Activated CD8-positive, alpha-beta memory T cell treated with anti-CD3 and anti-CD28 coated beads, Interleukin-2, amount 50 U/mL, for 1 hour (primary cell): ENCODE results near the gene PRKAG3.

Experiments
- DNase-seq: peaks from one replicate; pipeline ENCODE4 v3.0.0-alpha.2; 2020; ENCODE audit errors: extremely low read depth

PRKAG3 gene

GRCh38 chr2:218814540-218815243 is 16.9 kb downstream of the PRKAG3 start:
- DNase-seq, result no peak

DNA sequence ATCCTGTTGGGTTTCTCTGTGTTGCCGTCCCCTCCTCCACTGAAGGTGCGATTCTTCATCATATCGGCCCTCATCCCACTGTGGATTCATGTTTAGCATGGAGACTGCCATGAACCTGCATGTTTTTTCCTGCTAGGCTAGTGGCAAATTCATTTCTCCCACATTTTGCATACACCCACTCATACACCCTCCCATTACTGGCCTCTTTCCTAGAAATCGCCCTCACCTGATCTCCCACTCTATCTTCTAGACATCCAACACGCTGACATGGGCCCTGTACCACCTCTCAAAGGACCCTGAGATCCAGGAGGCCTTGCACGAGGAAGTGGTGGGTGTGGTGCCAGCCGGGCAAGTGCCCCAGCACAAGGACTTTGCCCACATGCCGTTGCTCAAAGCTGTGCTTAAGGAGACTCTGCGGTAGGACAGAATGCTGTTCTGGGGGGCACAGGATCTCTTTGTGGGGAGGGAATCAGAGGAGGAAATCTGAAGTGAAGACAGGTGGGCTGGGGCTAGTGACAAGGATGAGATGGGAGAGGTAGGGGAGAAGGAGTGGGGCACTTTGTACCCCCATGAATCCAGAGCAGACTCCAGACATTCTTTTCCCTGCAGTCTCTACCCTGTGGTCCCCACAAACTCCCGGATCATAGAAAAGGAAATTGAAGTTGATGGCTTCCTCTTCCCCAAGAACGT is 17.7 kb downstream of the PRKAG3 start:
- no peak for DNase-seq

DNA sequence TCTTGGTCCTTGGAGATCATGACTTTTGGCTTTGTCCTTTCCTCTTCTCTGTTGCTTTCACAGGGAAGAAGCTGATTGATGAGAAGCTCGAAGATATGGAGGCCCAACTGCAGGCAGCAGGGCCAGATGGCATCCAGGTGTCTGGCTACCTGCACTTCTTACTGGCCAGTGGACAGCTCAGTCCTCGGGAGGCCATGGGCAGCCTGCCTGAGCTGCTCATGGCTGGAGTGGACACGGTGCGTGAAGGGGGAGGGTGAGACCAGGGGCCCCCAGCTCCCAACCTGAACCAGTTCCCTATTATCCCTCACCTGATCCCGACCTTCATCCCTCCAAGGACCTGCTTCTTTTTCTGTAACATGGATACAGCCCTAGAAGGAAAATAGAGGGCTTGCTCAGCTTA is 18.7 kb downstream of the PRKAG3 start:
- no peak for DNase-seq

DNA sequence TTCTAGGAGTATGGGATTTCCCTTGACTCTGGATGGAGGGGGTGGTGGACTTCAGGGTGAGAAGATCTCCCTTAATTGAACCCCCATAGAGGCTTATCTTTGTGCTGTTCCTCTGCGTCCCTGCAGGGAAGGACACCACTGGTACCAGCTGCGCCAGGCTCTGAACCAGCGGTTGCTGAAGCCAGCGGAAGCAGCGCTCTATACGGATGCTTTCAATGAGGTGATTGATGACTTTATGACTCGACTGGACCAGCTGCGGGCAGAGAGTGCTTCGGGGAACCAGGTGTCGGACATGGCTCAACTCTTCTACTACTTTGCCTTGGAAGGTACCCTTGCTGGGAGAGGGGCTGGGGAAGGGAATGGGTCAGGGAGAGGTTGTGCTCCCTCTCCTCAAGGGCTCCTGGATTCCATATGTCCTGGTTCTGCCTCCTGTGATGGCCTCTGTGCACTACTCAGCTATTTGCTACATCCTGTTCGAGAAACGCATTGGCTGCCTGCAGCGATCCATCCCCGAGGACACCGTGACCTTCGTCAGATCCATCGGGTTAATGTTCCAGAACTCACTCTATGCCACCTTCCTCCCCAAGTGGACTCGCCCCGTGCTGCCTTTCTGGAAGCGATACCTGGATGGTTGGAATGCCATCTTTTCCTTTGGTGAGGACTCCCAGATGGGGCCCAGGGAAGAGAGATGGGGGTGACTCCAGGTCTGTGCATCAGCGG is 19.3 kb downstream of the PRKAG3 start:
- DNase-seq, result no peak

- DNase-seq, result no peak
These were observed 20.2 kb downstream of the PRKAG3 start for GRCh38 chr2:218811382-218811781.

DNA sequence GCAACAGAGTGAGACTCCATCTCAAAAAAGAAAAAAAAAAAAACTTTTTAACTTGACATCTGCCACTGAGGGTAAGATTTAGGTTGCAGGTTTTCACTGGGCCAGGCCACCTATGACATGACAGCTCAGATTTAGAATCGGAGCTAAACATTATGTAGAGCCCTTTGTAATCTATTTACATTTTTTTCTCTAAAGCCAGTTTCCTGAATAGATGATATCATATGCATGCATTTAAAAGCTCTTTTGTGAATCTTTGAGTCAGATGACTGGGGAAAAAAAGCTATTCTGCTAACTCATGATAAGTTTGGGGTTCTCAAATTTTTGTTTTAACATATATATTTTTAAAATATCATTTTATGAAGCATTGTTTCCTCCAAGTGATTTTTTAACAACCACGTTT is 21.3 kb downstream of the PRKAG3 start:
- DNase-seq, result no peak

DNA sequence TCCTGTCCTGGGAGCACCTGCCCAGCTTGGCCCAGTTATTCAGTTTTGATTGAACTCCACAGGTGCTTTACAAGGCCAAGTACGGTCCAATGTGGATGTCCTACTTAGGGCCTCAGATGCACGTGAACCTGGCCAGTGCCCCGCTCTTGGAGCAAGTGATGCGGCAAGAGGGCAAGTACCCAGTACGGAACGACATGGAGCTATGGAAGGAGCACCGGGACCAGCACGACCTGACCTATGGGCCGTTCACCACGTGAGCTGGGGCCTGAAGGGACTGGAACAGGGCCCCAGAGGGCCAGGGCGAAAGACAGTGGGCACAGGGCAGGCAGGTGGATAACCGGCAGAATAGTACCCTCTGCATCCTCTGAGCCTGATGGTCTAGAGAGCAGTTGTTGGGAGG is 22.1 kb downstream of the PRKAG3 start:
- no peak for DNase-seq

GRCh38 chr2:218807626-218808025 is 24.0 kb downstream of the PRKAG3 start:
- no peak for DNase-seq

DNA sequence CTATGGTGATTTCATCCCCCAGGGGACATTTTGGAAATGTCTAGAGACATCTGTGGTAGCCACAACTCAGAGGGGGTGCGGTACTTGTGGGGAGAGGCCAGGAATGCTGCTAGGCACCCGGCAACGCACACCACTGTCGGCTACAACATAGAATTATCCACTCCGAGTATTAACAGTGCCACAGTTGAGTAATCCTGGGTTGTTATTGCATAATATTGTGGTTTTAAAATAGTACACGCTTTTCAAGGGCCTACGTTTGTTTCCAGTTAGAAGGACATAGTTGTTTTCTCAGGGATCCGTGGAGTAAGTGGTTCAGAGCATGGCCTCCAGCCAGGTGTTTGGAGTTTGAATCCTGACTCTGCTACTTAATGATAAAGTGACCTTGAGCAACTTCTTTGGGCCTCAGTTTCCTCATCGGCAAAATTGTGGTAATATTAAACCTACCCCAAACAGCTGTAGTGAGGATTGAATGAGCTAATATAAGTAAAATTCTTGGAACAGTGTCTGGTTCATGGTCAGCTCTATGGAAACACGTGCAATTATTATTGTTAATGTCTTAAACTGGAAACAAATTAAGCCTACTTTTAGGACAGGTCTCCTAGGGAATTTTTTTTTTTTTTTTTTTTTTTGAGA is 25.1 kb downstream of the PRKAG3 start:
- no peak for DNase-seq

DNA sequence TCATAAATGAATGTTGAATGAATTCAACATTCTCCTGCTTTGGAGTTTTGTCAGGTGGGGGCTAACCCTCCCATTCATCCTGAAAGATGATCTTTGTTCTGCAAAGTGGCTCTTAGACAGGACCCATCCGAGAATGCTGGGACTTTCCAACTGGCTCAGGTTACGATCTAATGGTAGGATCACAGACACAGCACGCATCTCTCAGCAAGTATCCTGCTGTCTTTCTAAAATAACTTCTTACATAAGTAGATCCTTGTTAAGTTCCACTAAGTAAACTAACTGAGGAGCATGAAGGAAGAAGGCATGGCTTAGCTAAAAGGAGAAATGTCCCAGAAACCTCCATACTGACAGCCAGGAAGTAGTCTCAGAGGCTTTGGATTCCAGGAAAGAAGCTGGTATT is 26.0 kb downstream of the PRKAG3 start:
- DNase-seq, result no peak

DNA sequence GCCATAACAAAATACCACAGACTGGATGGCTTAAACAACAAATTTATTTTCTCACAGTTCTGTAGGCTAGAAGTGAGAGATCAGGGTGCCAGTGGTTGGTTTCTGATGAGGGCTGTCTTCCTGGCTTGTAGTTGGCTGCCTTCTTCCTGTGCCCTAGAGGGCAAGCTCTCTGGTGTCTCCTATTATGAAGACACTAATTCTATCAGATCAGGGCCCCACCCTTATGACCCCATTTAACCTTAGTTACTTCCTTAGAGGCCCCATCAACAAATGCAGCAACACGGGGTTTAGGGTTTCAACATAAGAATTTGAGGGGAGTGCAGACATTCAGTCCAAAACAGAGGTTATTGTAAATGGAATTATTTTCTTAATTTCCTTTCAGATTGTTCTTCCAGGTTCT is 26.8 kb downstream of the PRKAG3 start:
- DNase-seq, result no peak

GRCh38 chr2:218802386-218802994 is 29.1 kb downstream of the PRKAG3 start:
- DNase-seq, result no peak

- no peak for DNase-seq
These were observed 31.6 kb downstream of the PRKAG3 start for GRCh38 chr2:218799990-218800389.

GRCh38 chr2:218798767-218799504 is 32.7 kb downstream of the PRKAG3 start:
- DNase-seq, result no peak

DNA sequence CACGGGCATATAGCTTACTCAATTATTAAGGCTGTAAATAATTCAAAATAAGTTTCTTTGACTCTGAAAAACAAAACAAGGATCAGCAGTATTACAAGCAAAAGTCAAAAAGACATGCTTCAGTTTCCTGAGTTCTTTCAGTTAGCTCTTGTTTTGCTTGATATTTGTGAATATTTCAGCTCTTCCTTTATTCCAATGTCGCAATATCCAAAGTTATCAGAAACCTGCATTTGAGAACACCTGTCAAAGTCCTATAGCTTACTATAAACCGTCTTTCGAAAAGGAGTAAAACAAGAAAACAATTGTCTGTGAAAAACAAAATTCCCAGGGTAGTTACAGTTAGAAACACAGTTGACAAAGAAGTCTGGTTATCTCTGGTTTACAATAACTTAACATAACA is 34.9 kb downstream of the PRKAG3 start:
- DNase-seq, result no peak

DNA sequence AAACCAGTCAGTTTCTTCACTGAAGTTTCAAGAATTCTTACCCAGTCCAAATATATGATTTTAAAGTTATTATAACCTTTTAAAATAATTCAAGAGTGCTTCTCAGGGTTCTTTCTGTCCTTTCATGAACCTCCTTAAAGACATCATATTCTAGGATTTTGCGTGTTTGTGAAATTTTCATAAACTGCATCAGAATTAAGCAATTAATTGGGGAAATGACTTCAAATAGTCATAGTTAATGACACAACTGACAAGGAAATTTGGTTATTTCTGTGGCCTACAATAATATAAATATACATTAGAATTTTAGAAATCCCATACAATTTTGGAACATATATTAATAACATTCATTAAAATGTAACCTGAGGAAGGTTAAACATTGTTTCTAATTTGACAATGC is 39.2 kb downstream of the PRKAG3 start:
- DNase-seq, result no peak

DNA sequence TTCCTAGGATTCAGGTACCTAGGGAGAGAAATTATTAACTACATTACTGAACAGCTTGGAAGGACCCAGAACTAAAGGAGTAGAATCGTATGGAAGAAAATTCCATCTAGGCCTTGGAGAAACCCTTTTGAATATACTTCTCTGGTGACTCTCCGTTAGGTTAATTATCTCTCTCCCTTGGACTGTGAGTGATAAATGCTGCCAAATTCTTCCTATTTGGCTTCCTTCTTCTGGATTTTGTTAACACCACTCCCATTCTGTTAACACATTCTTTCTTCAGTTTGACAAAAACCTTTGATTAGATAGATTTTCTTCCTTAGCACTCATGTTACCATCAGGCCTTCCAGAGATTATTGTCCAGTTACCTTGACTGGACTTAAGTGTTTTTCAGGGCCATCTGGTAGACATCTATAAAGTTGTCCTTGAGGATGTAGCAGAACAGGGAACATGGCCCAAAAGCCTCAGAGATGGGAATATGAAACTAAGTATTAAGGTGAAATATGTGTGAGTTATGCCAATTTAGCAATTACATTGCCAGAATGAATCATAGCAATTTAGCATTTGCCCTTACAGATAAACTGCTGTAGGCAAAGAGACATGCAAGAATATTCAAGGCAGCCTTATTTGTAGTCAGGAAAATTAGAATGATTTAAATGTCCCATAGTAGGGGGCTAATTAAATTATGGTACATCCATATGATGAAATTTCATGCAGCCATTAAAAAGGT is 42.9 kb downstream of the PRKAG3 start:
- no peak for DNase-seq

- no peak for DNase-seq
These were observed 45.5 kb downstream of the PRKAG3 start for GRCh38 chr2:218786133-218786532.

- DNase-seq, result no peak
These were observed 46.5 kb downstream of the PRKAG3 start for GRCh38 chr2:218785103-218785502.

- DNase-seq, result no peak
These were observed 47.9 kb downstream of the PRKAG3 start for GRCh38 chr2:218783688-218784087.

- no peak for DNase-seq
These were observed 49.1 kb downstream of the PRKAG3 start for GRCh38 chr2:218782528-218782844.
